Astrocyte (in vitro differentiated cells and primary cell): ENCODE results near the gene APOF.

Experiments used
- EZH2 ChIP-seq: IDR thresholded peaks from 2 replicates; pipeline ENCODE4 v1.6.1; 2012; ENCODE audit warnings: mild to moderate bottlenecking, low read length, inconsistent platforms; ENCODE audit not compliant: insufficient read depth
- TF ChIP-seq, protein P1 (sequence below): IDR thresholded peaks from 2 replicates; pipeline ENCODE4 v1.5.1; 2011; ENCODE audit warnings: low read depth, mild to moderate bottlenecking, inconsistent platforms, low read length, moderate library complexity; ENCODE audit not compliant: insufficient read depth

DNA sequence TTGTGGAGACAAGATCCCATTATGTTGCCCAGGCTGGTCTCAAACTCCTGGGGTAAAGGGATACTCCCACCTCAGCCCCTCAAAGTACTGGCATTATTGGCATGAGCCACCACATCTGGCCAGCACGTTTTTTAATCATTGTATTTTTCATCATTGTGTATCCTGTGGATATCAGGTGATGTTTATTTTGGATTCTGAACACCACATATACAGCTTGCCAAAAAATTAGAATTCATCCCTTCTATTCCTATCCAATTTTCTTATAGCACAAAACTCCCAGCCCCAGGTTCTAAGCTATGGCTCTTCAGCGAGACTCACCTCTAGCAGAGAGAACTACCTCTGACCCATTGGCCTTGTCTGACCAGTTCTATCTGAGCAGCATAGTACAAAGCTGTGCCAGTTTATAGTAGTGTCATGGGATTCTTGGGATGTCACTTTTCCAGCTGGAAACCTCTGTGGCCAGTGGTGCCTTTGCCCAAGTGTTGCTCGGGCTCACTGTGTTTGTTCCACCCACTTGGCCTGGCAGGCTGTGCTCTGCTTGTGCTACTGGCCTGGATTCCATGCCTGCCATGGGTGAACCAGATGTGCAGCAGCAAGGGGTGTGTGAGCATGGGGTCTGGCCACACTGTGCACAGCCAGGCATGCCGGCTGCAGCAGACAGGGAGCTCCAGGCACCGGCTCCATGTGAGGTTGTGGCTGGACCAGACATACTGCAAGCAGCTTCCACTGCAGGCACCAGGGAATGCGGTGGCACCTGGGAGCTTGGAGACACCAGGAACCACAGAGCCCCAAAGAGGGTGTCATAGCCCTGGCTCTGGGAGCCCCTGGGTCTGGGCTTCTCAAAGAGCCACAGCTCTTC, 49.4 kb upstream of the APOF start:
- TF ChIP-seq, protein P1, sequence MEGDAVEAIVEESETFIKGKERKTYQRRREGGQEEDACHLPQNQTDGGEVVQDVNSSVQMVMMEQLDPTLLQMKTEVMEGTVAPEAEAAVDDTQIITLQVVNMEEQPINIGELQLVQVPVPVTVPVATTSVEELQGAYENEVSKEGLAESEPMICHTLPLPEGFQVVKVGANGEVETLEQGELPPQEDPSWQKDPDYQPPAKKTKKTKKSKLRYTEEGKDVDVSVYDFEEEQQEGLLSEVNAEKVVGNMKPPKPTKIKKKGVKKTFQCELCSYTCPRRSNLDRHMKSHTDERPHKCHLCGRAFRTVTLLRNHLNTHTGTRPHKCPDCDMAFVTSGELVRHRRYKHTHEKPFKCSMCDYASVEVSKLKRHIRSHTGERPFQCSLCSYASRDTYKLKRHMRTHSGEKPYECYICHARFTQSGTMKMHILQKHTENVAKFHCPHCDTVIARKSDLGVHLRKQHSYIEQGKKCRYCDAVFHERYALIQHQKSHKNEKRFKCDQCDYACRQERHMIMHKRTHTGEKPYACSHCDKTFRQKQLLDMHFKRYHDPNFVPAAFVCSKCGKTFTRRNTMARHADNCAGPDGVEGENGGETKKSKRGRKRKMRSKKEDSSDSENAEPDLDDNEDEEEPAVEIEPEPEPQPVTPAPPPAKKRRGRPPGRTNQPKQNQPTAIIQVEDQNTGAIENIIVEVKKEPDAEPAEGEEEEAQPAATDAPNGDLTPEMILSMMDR, result no peak
- no peak for TF ChIP-seq EZH2
